CD14-positive monocyte (primary cell): ENCODE data around the gene RASSF4. TPM values are rescaled to one million over a fixed set of nuclear protein-coding genes. Genes with fewer than 3 reads are reported as not detected.

Experiments used
- DNase-seq, 3 donors: peaks; one replicate each; pipeline ENCODE4 v3.0.0-alpha.2; 2011 to 2022
- H2AFZ ChIP-seq: 2 replicates; pipeline ENCODE4 v1.6.0; 2012; ENCODE audit warnings: mild to moderate bottlenecking, low read depth, low read length, inconsistent platforms; ENCODE audit not compliant: insufficient read depth, poor library complexity, severe bottlenecking
- H3K27ac ChIP-seq, 2 donors: 1 replicate in 1 of 2; 2 replicates in 1 of 2; pipeline ENCODE4 v1.5.1; 2012 to 2013; ENCODE audit warnings: low read length in 2 of 2, control low read depth in 1 of 2, inconsistent platforms in 1 of 2, low read depth in 1 of 2, mild to moderate bottlenecking in 1 of 2
- H3K27me3 ChIP-seq, 2 donors: one replicate each; pipeline versions ENCODE4 v1.6.0 to v1.6.1; 2011 to 2013; ENCODE audit warnings: low read length in 2 of 2; ENCODE audit not compliant: control insufficient read depth in 2 of 2, insufficient read depth in 2 of 2
- H3K36me3 ChIP-seq, 2 donors: replicated peaks in 1 of 2; 1 replicate in 1 of 2; 2 replicates in 1 of 2; pipeline versions ENCODE4 v1.5.1 to v1.6.1; 2012 to 2013; ENCODE audit warnings: low read length in 2 of 2, control low read depth in 1 of 2, inconsistent platforms in 1 of 2, mild to moderate bottlenecking in 1 of 2; ENCODE audit not compliant: insufficient read depth in 2 of 2, control insufficient read depth in 1 of 2
- H3K4me1 ChIP-seq, 2 donors: 1 replicate in 1 of 2; 2 replicates in 1 of 2; pipeline versions ENCODE4 v1.5.1 to v1.6.1; 2012 to 2013; ENCODE audit warnings: low read length in 2 of 2, control low read depth in 1 of 2, inconsistent platforms in 1 of 2, mild to moderate bottlenecking in 1 of 2, moderate library complexity in 1 of 2; ENCODE audit not compliant: insufficient read depth in 2 of 2, control insufficient read depth in 1 of 2
- H3K4me2 ChIP-seq: replicated peaks from 2 replicates; pipeline ENCODE3; 2012; ENCODE audit warnings: low read length, moderate library complexity, mild to moderate bottlenecking; ENCODE audit not compliant: poor library complexity, severe bottlenecking; ENCODE audit errors: extremely low read depth
- H3K4me3 ChIP-seq, 3 experiments: fragments of 200-600 bp in 1 of 3; sonication (generic) in 1 of 3; replicated peaks in 1 of 3; 1 replicate in 2 of 3; 2 replicates in 1 of 3; pipeline ENCODE4 v1.5.1; 2011 to 2013; ENCODE audit warnings: low read length in 3 of 3, mild to moderate bottlenecking in 3 of 3, control low read depth in 2 of 3, low read depth in 2 of 3, inconsistent platforms in 1 of 3, moderate library complexity in 1 of 3
- H3K79me2 ChIP-seq: 2 replicates; pipeline ENCODE4 v1.6.0; 2012; ENCODE audit warnings: mild to moderate bottlenecking, control low read depth, inconsistent platforms, low read length, moderate library complexity; ENCODE audit not compliant: insufficient read depth
- H3K9ac ChIP-seq: 2 replicates; pipeline ENCODE4 v1.6.0; 2017; ENCODE audit warnings: low read length, mild to moderate bottlenecking; ENCODE audit not compliant: insufficient read depth, poor library complexity, severe bottlenecking
- H3K9me3 ChIP-seq, 2 donors: replicated peaks in 1 of 2; 1 replicate in 1 of 2; 2 replicates in 1 of 2; pipeline versions ENCODE4 v1.5.1 to v1.6.1; 2012 to 2013; ENCODE audit warnings: low read length in 2 of 2, control low read depth in 1 of 2; ENCODE audit not compliant: control insufficient read depth in 1 of 2, insufficient read depth in 1 of 2
- H4K20me1 ChIP-seq: 2 replicates; pipeline ENCODE4 v1.6.0; 2012; ENCODE audit warnings: mild to moderate bottlenecking, low read length, control low read depth, moderate library complexity; ENCODE audit not compliant: insufficient read depth
- H3K27ac Mint-ChIP-seq, 7 donors: one replicate each; pipeline ENCODE4 v1.8.0; 2020; ENCODE audit warnings: mild to moderate bottlenecking in 7 of 7, mixed read lengths in 7 of 7, moderate library complexity in 6 of 7, inconsistent platforms in 2 of 7
- H3K27me3 Mint-ChIP-seq, 3 donors: one replicate each; pipeline ENCODE4 v1.8.0; 2021 to 2022; ENCODE audit warnings: low read depth in 3 of 3, mild to moderate bottlenecking in 3 of 3, mixed read lengths in 3 of 3, moderate library complexity in 3 of 3, inconsistent platforms in 1 of 3
- H3K36me3 Mint-ChIP-seq, 2 donors: one replicate each; pipeline ENCODE4 v1.8.0; 2020; ENCODE audit warnings: mixed read lengths in 2 of 2, inconsistent platforms in 1 of 2, mild to moderate bottlenecking in 1 of 2
- H3K4me1 Mint-ChIP-seq: one replicate; pipeline ENCODE4 v1.8.0; 2020; ENCODE audit warnings: mild to moderate bottlenecking, mixed read lengths
- H3K4me3 Mint-ChIP-seq, 2 donors: one replicate each; pipeline ENCODE4 v1.8.0; 2020; ENCODE audit warnings: mild to moderate bottlenecking in 2 of 2, mixed read lengths in 2 of 2, moderate library complexity in 1 of 2
- H3K9me3 Mint-ChIP-seq, 7 donors: one replicate each; pipeline ENCODE4 v1.8.0; 2020 to 2022; ENCODE audit warnings: mixed read lengths in 7 of 7, mild to moderate bottlenecking in 6 of 7, moderate library complexity in 6 of 7, inconsistent platforms in 2 of 7
- WGBS: methylation state at CpG from one replicate; pipeline ENCODE4 v1.1.5; 2013; ENCODE audit warnings: missing lambda C conversion rate; ENCODE audit not compliant: insufficient coverage; 5-methylcytosine and 5-hydroxymethylcytosine counted together
- intact Hi-C, 2 donors: fragments of 100-400 bp; cut with micrococcal nuclease; formaldehyde crosslinking; loops; one replicate each; pipeline versions ENCODE4 v1.15.0 to v1.15.1; 2023
- polyA plus RNA-seq, 3 donors: library from polyadenylated mRNA; depleted of rRNA in 1 of 3; unstranded in 2 of 3; stranded (reverse) in 1 of 3; fragments of 300-500 nt in 2 of 3; fragments of >200 nt in 1 of 3; fragmentation: Illumina TruSeq in 2 of 3; gene quantifications; 1 replicate in 2 of 3; 2 replicates in 1 of 3; pipeline ENCODE4 v1.2.3, GENCODE V29; 2012 to 2021
- TF ChIP-seq, protein P1 (sequence below): fragments of 200-600 bp; IDR thresholded peaks from one replicate; pipeline ENCODE4 v1.8.0; 2022; ENCODE audit warnings: antibody characterized with exemption, mild to moderate bottlenecking

Gene RASSF4
- polyA plus RNA-seq, 3 donors = 117 to 290 (median 120) TPM

DNA sequence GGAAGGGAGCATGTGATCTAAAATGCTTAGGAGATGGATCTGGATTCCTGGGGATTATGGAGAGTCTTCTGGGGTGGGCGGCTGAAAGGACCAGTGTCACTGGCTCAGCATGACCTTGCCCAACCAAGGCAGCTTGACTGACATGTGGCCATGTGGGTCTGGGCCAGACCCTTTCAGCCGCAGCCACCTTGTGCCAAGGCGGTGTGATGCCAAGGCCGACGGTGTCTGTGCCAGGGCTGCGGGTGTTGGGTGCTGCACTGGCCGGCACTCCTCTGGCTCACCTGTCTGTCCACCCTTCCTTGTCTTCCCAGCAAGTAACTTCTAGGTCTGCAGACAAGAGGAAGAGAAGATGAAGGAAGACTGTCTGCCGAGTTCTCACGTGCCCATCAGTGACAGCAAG lies 10.3 kb downstream of the RASSF4 start:
- no peak overlapping the region for H3K9ac ChIP-seq
- TF ChIP-seq, protein P1, sequence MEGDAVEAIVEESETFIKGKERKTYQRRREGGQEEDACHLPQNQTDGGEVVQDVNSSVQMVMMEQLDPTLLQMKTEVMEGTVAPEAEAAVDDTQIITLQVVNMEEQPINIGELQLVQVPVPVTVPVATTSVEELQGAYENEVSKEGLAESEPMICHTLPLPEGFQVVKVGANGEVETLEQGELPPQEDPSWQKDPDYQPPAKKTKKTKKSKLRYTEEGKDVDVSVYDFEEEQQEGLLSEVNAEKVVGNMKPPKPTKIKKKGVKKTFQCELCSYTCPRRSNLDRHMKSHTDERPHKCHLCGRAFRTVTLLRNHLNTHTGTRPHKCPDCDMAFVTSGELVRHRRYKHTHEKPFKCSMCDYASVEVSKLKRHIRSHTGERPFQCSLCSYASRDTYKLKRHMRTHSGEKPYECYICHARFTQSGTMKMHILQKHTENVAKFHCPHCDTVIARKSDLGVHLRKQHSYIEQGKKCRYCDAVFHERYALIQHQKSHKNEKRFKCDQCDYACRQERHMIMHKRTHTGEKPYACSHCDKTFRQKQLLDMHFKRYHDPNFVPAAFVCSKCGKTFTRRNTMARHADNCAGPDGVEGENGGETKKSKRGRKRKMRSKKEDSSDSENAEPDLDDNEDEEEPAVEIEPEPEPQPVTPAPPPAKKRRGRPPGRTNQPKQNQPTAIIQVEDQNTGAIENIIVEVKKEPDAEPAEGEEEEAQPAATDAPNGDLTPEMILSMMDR = no peak
- peaks cover 41% of the 10 kb centered on the region in 2 donors for H3K36me3 ChIP-seq
- H3K4me2 ChIP-seq = peak overlapping the region; percentile 99
- H3K4me1 Mint-ChIP-seq = peaks cover 97% of the 10 kb centered on the region
- peak overlapping the region; percentile 17 to 81 for H3K27ac ChIP-seq
- peaks cover 0 to 3% (median 0%) of the 10 kb centered on the region in 7 donors for H3K9me3 Mint-ChIP-seq
- WGBS = 96% methylated on average over 3 of the region's 9 CpGs
- DNase-seq = no peak
- peaks cover 47 to 61% of the 10 kb centered on the region in 2 donors for H3K36me3 Mint-ChIP-seq
- peaks cover 74% of the 10 kb centered on the region for H3K79me2 ChIP-seq
- peaks cover 16% of the 10 kb centered on the region for H4K20me1 ChIP-seq
- H3K27me3 ChIP-seq = no peaks in the 10 kb centered on the region
- H2AFZ ChIP-seq = no peak overlapping the region
- no peaks in the 10 kb centered on the region for H3K27me3 Mint-ChIP-seq
- no peaks in the 10 kb centered on the region for H3K9me3 ChIP-seq
- peak overlapping the region in 6 of 7 donors; percentile 63 to 97 (median 92) for H3K27ac Mint-ChIP-seq
- peak overlapping the region in 1 of 2 donors; percentile 41 for H3K4me3 Mint-ChIP-seq
- intact Hi-C loops = loop anchor here in 1 of 2 donors (10.0 kb wide), 2 partner anchors 405 to 1055 kb away; partner anchors contain the start of gene ALOX5
- peaks cover 98 to 100% of the 10 kb centered on the region in 2 donors for H3K4me1 ChIP-seq
- peak overlapping the region in 1 of 3 experiments; percentile 96 for H3K4me3 ChIP-seq

DNA sequence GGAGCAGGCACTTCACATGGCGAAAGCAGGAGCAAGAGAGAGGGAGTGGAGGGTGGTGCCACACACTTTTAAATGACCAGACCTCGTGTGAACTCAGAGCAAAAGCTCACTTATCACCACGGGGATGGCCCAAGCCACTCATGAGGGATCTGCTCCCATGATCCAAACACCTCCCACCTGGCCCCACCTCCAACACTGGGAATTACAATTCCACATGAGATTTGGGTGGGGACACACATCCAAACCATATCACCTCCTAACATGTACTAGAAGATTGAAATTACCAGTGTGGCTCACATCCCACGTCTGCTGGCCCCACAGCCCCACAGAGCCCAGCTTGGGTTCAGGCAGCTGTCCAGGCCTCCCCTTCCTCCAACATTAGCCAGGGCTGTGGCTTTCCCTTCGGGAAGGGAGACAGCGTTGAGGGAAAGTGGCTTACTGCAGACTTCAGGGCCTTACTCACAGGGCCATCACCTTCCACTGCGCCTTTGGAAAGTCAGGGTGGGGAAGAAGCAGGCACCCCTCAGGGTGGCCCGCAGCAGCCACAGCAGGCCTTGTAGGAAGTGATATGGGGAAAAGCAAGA lies 11.3 kb downstream of the RASSF4 start:
- Histone ChIP-seq H2AFZ (no peak overlapping the region), H3K4me3 (peak overlapping the region in 1 of 3 experiments; percentile 55), H3K9ac (peak overlapping the region; percentile 9), H3K4me2 (peak overlapping the region; percentile 58), H3K79me2 (peaks cover 72% of the 10 kb centered on the region), H3K4me1 (peaks cover 91 to 98% of the 10 kb centered on the region in 2 donors), H3K9me3 (no peaks in the 10 kb centered on the region), H3K27ac (peak overlapping the region; percentile 73 to 81), H3K36me3 (peaks cover 41 to 45% of the 10 kb centered on the region in 2 donors), H3K27me3 (no peaks in the 10 kb centered on the region), H4K20me1 (peaks cover 10% of the 10 kb centered on the region)
- H3K27me3 Mint-ChIP-seq = no peaks in the 10 kb centered on the region
- no peak for DNase-seq
- H3K9me3 Mint-ChIP-seq = peaks cover 0 to 3% (median 0%) of the 10 kb centered on the region in 7 donors
- peak overlapping the region; percentile 80 to 92 (median 84) for H3K27ac Mint-ChIP-seq
- peaks cover 91% of the 10 kb centered on the region for H3K4me1 Mint-ChIP-seq
- peaks cover 42 to 55% of the 10 kb centered on the region in 2 donors for H3K36me3 Mint-ChIP-seq
- TF ChIP-seq, protein P1 = no peak
- intact Hi-C loops = no loop called here
- H3K4me3 Mint-ChIP-seq = peak overlapping the region in 1 of 2 donors; percentile 55
- WGBS = 90% methylated on average over 4 of the region's 8 CpGs
